Right atrium auricular region (tissue), 2 donors: Measurements from ENCODE around the gene ST3GAL6. TPM values are rescaled to one million over a fixed set of nuclear protein-coding genes. Genes with fewer than 3 reads are reported as not detected.

Experiments
- DNase-seq: peaks from one replicate; pipeline ENCODE4 v3.0.0-alpha.2; 2019; ENCODE audit warnings: low spot score
- H3K27ac ChIP-seq, 2 donors: fragments of 200-600 bp; sonication (generic); 1 replicate in 1 of 2; 2 replicates in 1 of 2; pipeline ENCODE4 v1.5.1; 2016 to 2019
- H3K27me3 ChIP-seq, 2 donors: fragments of 200-600 bp; sonication (generic); one replicate each; pipeline versions ENCODE4 v1.5.1 to v1.6.0; 2017 to 2019
- H3K36me3 ChIP-seq: fragments of 200-600 bp; sonication (generic); one replicate; pipeline ENCODE4 v1.5.1; 2016
- H3K4me1 ChIP-seq, 2 donors: fragments of 200-600 bp; sonication (generic); one replicate each; pipeline versions ENCODE4 v1.5.1 to v1.6.0; 2017 to 2019
- H3K4me3 ChIP-seq, 2 donors: fragments of 200-600 bp; sonication (generic); 1 replicate in 1 of 2; 2 replicates in 1 of 2; pipeline ENCODE4 v1.5.1; 2017 to 2019; ENCODE audit warnings: mild to moderate bottlenecking in 1 of 2, moderate library complexity in 1 of 2
- H3K9me3 ChIP-seq, 2 donors: fragments of 200-600 bp; sonication (generic); one replicate each; pipeline ENCODE4 v1.5.1; 2019
- total RNA-seq, 2 donors: library from RNA; depleted of rRNA; stranded (reverse); fragments of >200 nt; gene quantifications; one replicate each; pipeline ENCODE4 v1.1.0, GENCODE V29; 2016
- TF ChIP-seq, protein P1 (sequence below), 2 donors: fragments of 200-600 bp; sonication (generic); IDR thresholded peaks; one replicate each; pipeline ENCODE4 v1.5.1; 2019; ENCODE audit warnings: antibody characterized with exemption in 2 of 2

The ST3GAL6 gene
- total RNA-seq, 2 donors from 2014 or later, result 25.9 to 27.2 TPM

- no peak for DNase-seq
- H3K27me3 ChIP-seq, result no peaks in the 10 kb centered on the region
- H3K27ac ChIP-seq, result peak overlapping the region; percentile 31 to 51
- H3K4me3 ChIP-seq, result no peak overlapping the region
- no peaks in the 10 kb centered on the region for H3K36me3 ChIP-seq
- TF ChIP-seq, protein P1, sequence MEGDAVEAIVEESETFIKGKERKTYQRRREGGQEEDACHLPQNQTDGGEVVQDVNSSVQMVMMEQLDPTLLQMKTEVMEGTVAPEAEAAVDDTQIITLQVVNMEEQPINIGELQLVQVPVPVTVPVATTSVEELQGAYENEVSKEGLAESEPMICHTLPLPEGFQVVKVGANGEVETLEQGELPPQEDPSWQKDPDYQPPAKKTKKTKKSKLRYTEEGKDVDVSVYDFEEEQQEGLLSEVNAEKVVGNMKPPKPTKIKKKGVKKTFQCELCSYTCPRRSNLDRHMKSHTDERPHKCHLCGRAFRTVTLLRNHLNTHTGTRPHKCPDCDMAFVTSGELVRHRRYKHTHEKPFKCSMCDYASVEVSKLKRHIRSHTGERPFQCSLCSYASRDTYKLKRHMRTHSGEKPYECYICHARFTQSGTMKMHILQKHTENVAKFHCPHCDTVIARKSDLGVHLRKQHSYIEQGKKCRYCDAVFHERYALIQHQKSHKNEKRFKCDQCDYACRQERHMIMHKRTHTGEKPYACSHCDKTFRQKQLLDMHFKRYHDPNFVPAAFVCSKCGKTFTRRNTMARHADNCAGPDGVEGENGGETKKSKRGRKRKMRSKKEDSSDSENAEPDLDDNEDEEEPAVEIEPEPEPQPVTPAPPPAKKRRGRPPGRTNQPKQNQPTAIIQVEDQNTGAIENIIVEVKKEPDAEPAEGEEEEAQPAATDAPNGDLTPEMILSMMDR (IDR thresholded peaks at IDR 0.05), result no peak
- H3K4me1 ChIP-seq, result peaks cover 0 to 49% of the 10 kb centered on the region in 2 donors
- H3K9me3 ChIP-seq, result no peaks in the 10 kb centered on the region
Measured at GRCh38 chr3:98770261-98771039, 7.3 kb downstream of the ST3GAL6 start.

GRCh38 chr3:98772022-98772421 is 8.9 kb downstream of the ST3GAL6 start:
- TF ChIP-seq, protein P1 (IDR thresholded peaks at IDR 0.05), result no peak
- Histone ChIP-seq H3K4me1 (peaks cover 0 to 43% of the 10 kb centered on the region in 2 donors), H3K27ac (no peak overlapping the region), H3K9me3 (no peaks in the 10 kb centered on the region), H3K36me3 (no peaks in the 10 kb centered on the region), H3K27me3 (no peaks in the 10 kb centered on the region), H3K4me3 (no peak overlapping the region)
- DNase-seq, result no peak

- H3K9me3 ChIP-seq, result no peaks in the 10 kb centered on the region
- no peaks in the 10 kb centered on the region for H3K27me3 ChIP-seq
- TF ChIP-seq, protein P1 (IDR thresholded peaks at IDR 0.05), result no peak
- H3K27ac ChIP-seq, result no peak overlapping the region
- no peaks in the 10 kb centered on the region for H3K36me3 ChIP-seq
- no peak for DNase-seq
- peaks cover 0 to 47% of the 10 kb centered on the region in 2 donors for H3K4me1 ChIP-seq
- no peak overlapping the region for H3K4me3 ChIP-seq
Measured at GRCh38 chr3:98775459-98776139, 12.5 kb downstream of the ST3GAL6 start.

DNA sequence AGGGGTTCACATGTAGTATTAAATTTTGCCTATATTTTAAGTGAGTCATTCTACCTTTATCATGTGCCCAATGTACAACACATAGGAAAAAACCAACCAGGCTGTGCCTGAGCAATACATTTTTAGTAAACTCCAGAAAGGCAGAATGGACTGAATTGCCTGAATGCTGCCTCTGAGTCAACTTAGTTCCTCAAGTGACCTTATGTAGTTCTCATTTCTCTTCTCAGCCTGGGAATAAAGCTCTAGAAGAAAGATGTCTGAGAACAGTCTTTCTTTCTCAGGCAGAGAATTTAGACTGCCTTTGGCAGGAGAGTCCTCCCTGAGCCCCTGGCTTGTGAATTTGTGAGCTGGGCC is 13.0 kb downstream of the ST3GAL6 start:
- no peak for DNase-seq
- no peaks in the 10 kb centered on the region for H3K27me3 ChIP-seq
- TF ChIP-seq, protein P1 (IDR thresholded peaks at IDR 0.05), result no peak
- H3K4me1 ChIP-seq, result peaks cover 0 to 42% of the 10 kb centered on the region in 2 donors
- H3K4me3 ChIP-seq, result no peak overlapping the region
- no peaks in the 10 kb centered on the region for H3K36me3 ChIP-seq
- no peaks in the 10 kb centered on the region for H3K9me3 ChIP-seq
- H3K27ac ChIP-seq, result no peak overlapping the region

DNA sequence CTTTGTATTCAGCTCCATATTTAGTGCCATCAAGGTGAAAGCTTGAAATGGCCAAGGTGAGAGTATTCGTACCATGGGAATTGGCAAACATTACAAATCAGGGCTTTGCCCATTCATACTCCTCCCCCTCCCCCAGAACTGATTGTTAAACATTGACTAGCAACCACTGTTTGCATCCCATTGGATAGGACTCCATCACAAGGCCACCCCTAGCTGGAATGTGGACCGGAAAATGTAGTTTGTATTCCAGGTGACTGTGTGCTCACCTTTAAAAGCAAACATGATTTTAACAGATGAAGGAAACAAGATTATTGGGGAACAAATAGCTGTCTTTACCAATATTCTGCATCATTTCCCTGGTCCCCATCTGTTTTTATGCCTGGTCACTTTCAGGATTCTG is 14.1 kb downstream of the ST3GAL6 start:
- Histone ChIP-seq H3K4me3 (no peak overlapping the region), H3K27me3 (no peaks in the 10 kb centered on the region), H3K36me3 (no peaks in the 10 kb centered on the region), H3K27ac (no peak overlapping the region), H3K4me1 (peaks cover 0 to 41% of the 10 kb centered on the region in 2 donors), H3K9me3 (no peaks in the 10 kb centered on the region)
- TF ChIP-seq, protein P1 (IDR thresholded peaks at IDR 0.05), result no peak
- DNase-seq, result no peak
